ENCODE results near the gene GSC2. TPM values are rescaled to one million over a fixed set of nuclear protein-coding genes. Genes with fewer than 3 reads are reported as not detected.

The GSC2 gene
- total and polyA plus RNA-seq, 9 of the 15 experiments (the other 6 are each of a cell fraction or from before 2014, with no cell fraction given), result not detected

DNA sequence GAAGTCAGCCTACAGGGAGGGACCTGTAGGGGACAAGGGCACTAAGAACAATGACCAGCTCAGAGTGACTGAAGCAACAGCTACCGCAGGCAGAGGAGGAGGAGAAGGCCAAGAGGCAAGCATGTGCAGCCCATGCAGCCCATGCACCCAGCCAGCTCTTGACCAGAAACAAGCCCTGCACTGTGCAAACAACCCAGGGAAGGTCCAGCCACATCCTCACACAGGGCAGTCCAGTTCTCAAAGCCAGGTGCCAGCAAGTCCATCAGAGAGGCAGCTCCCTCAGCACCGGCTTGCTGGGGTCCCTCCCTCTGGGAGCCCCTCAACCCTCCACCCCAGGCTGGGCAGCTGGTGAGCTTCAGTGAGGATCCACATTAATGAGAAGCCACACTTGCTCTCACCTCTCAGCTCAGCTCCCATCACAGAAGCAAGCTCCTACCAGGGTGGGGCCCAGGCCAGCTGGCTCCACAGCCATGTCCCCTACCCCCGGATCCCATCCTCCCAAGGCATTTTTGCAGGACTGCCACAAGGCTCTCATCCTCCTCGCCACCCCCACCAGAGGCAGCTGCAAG, 35.0 kb downstream of the GSC2 start:
- H3K4me1 ChIP-seq (replicated peaks in 1 of 2; ENCODE audit: control insufficient read depth in 2 of 2, insufficient read depth in 2 of 2, low read length in 2 of 2), result peaks cover 36 to 38% of the 10 kb centered on the region in 2 experiments
- H3K9me1 ChIP-seq (ENCODE audit: control insufficient read depth, insufficient read depth, low read length), result peaks cover 43% of the 10 kb centered on the region
- peaks cover 96% of the 10 kb centered on the region for H3K79me2 ChIP-seq (ENCODE audit: control insufficient read depth, insufficient read depth, low read length)
- DNase-seq (ENCODE audit: extremely low read depth in 1 of 4, low spot score in 3 of 4) (peak in 1 of 4 experiments; percentile 71), FAIRE-seq (no peak), ATAC-seq (peak; percentile 10)
- intact Hi-C loops (cut with micrococcal nuclease), result loop anchor here (10.0 kb wide), 1 partner anchor 180 kb away; the partner anchor contains the start of gene CLTCL1
- peaks cover 62% of the 10 kb centered on the region for H4K20me1 ChIP-seq (replicated peaks; ENCODE audit: control insufficient read depth, insufficient read depth, low read length)
- TF ChIP-seq, protein P1, sequence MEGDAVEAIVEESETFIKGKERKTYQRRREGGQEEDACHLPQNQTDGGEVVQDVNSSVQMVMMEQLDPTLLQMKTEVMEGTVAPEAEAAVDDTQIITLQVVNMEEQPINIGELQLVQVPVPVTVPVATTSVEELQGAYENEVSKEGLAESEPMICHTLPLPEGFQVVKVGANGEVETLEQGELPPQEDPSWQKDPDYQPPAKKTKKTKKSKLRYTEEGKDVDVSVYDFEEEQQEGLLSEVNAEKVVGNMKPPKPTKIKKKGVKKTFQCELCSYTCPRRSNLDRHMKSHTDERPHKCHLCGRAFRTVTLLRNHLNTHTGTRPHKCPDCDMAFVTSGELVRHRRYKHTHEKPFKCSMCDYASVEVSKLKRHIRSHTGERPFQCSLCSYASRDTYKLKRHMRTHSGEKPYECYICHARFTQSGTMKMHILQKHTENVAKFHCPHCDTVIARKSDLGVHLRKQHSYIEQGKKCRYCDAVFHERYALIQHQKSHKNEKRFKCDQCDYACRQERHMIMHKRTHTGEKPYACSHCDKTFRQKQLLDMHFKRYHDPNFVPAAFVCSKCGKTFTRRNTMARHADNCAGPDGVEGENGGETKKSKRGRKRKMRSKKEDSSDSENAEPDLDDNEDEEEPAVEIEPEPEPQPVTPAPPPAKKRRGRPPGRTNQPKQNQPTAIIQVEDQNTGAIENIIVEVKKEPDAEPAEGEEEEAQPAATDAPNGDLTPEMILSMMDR (IDR thresholded peaks at IDR 0.05 in 2 of 3, conservative IDR thresholded peaks at IDR 0.05 in 1 of 3; ENCODE audit: insufficient read depth in 2 of 3, low read depth in 1 of 3, low read length in 3 of 3), result 0 out of 6 replicates have a peak, but pooled peaks of 1 of the 3 experiments have one; percentile 2
- TF ChIP-seq ZNF232 (CRISPR knock-in tag; IDR thresholded peaks at IDR 0.05), result no peak
- TF ChIP-seq POLR2G (IDR thresholded peaks at IDR 0.05; ENCODE audit: low read depth, low read length), result peak; percentile 44; the same call in 1 of the 2 replicates
- TF ChIP-seq, protein P2, sequence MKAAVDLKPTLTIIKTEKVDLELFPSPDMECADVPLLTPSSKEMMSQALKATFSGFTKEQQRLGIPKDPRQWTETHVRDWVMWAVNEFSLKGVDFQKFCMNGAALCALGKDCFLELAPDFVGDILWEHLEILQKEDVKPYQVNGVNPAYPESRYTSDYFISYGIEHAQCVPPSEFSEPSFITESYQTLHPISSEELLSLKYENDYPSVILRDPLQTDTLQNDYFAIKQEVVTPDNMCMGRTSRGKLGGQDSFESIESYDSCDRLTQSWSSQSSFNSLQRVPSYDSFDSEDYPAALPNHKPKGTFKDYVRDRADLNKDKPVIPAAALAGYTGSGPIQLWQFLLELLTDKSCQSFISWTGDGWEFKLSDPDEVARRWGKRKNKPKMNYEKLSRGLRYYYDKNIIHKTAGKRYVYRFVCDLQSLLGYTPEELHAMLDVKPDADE (conservative IDR thresholded peaks at IDR 0.05; ENCODE audit: control insufficient read depth, low read depth, low read length), result peak; percentile 59; the same call in 1 of the 2 replicates
- TF ChIP-seq, protein P3, sequence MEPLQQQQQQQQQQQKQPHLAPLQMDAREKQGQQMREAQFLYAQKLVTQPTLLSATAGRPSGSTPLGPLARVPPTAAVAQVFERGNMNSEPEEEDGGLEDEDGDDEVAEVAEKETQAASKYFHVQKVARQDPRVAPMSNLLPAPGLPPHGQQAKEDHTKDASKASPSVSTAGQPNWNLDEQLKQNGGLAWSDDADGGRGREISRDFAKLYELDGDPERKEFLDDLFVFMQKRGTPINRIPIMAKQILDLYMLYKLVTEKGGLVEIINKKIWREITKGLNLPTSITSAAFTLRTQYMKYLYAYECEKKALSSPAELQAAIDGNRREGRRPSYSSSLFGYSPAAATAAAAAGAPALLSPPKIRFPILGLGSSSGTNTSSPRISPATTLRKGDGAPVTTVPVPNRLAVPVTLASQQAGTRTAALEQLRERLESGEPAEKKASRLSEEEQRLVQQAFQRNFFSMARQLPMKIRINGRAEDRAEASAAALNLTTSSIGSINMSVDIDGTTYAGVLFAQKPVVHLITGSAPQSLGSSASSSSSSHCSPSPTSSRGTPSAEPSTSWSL (CRISPR knock-in tag; IDR thresholded peaks at IDR 0.05; ENCODE audit: borderline replicate concordance), result peak; percentile 57; the same call in 1 of the 2 replicates
- TF ChIP-seq ZBTB7A (IDR thresholded peaks at IDR 0.05; ENCODE audit: borderline replicate concordance, control insufficient read depth, low read depth, low read length), result peak; percentile 13; the same call in 1 of the 2 replicates
- TF ChIP-seq PHF8 (IDR thresholded peaks at IDR 0.05; ENCODE audit: borderline replicate concordance, low read length), result peak; percentile 9; the same call in 1 of the 2 replicates
- no peak for TF ChIP-seq ZBTB17 (CRISPR knock-in tag; IDR thresholded peaks at IDR 0.05)
- TF ChIP-seq, protein P4, sequence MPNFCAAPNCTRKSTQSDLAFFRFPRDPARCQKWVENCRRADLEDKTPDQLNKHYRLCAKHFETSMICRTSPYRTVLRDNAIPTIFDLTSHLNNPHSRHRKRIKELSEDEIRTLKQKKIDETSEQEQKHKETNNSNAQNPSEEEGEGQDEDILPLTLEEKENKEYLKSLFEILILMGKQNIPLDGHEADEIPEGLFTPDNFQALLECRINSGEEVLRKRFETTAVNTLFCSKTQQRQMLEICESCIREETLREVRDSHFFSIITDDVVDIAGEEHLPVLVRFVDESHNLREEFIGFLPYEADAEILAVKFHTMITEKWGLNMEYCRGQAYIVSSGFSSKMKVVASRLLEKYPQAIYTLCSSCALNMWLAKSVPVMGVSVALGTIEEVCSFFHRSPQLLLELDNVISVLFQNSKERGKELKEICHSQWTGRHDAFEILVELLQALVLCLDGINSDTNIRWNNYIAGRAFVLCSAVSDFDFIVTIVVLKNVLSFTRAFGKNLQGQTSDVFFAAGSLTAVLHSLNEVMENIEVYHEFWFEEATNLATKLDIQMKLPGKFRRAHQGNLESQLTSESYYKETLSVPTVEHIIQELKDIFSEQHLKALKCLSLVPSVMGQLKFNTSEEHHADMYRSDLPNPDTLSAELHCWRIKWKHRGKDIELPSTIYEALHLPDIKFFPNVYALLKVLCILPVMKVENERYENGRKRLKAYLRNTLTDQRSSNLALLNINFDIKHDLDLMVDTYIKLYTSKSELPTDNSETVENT (CRISPR knock-in tag; IDR thresholded peaks at IDR 0.05), result peak; percentile 62; the same call in 1 of the 2 replicates
- peak; percentile 16; the same call in 1 of the 2 replicates for TF ChIP-seq KDM2B (CRISPR knock-in tag; IDR thresholded peaks at IDR 0.05)
- TF ChIP-seq HDAC6 (IDR thresholded peaks at IDR 0.05; ENCODE audit: low read depth, low read length), result 0 out of 2 replicates have a peak, but pooled peaks have one; percentile 62
- no peaks in the 10 kb centered on the region for H3K27me3 ChIP-seq (ENCODE audit: control insufficient read depth in 2 of 2, insufficient read depth in 2 of 2, low read length in 2 of 2)
- no peak overlapping the region for H2AFZ ChIP-seq (ENCODE audit: low read depth, low read length)
- H3K4me3 ChIP-seq, result no peak overlapping the region
- POLR2A ChIA-PET, result interaction anchor here (0.5 to 9.0 kb wide), 25 partner anchors 8 to 1310 kb away, joined by 3 to 67 read pairs (median 4); partner anchors contain the start of genes ESS2 and TSSK2
- H3K9me3 ChIP-seq (replicated peaks; ENCODE audit: control insufficient read depth, insufficient read depth, low read depth, low read length), result no peaks in the 10 kb centered on the region
- peak overlapping the region in 1 of 2 experiments; percentile 81; a peak in 2 of 4 replicates for H3K9ac ChIP-seq (ENCODE audit: insufficient read depth in 1 of 2, low read depth in 2 of 2, low read length in 2 of 2)
- no peak overlapping the region for H3K4me2 ChIP-seq (ENCODE audit: insufficient read depth, low read length)
- 81% methylated on average over 4 of the region's 4 CpGs for WGBS (ENCODE audit: insufficient coverage, low coverage, missing lambda C conversion rate)
- H3K27ac ChIP-seq (ENCODE audit: extremely low read depth, low read depth, low read length), result no peak overlapping the region
- H3K36me3 ChIP-seq (ENCODE audit: control insufficient read depth, insufficient read depth, low read length), result peaks cover 58% of the 10 kb centered on the region
- CTCF ChIA-PET (ENCODE audit: low intra/inter-chr PET ratio), result interaction anchor here (1.2 kb wide), 1 partner anchor 515 kb away, joined by 3 read pairs; no protein-coding TSS in a partner anchor
- in situ Hi-C loops (cut with MboI), result no loop called here
- BruUV-seq (replicated peaks), result no TSS peak

Data from K562 (cell line).